Stomach (tissue), 4 donors: ENCODE measurements around the gene ADGRG1.

ENCODE experiments used
- POLR2A ChIP-seq, 4 donors: fragments of 450-650 bp; IDR thresholded peaks; one replicate each; pipeline ENCODE4 v1.6.1; 2016; ENCODE audit warnings: antibody characterized with exemption in 4 of 4, control low read depth in 2 of 4, mild to moderate bottlenecking in 1 of 4, moderate library complexity in 1 of 4
- POLR2AphosphoS5 ChIP-seq, 3 donors: sonication (generic); formaldehyde crosslinking; IDR thresholded peaks; one replicate each; pipeline ENCODE4 v1.6.1; 2016; ENCODE audit warnings: antibody characterized with exemption in 3 of 3
- TF ChIP-seq, protein P1 (sequence below), 7 experiments: fragments of 450-650 bp in 4 of 7; fragments of 200-600 bp in 3 of 7; sonication (generic) in 3 of 7; IDR thresholded peaks; one replicate each; pipeline ENCODE4 v1.5.1; 2016 to 2019; ENCODE audit warnings: antibody characterized with exemption in 7 of 7, control low read depth in 2 of 7, mild to moderate bottlenecking in 1 of 7

DNA sequence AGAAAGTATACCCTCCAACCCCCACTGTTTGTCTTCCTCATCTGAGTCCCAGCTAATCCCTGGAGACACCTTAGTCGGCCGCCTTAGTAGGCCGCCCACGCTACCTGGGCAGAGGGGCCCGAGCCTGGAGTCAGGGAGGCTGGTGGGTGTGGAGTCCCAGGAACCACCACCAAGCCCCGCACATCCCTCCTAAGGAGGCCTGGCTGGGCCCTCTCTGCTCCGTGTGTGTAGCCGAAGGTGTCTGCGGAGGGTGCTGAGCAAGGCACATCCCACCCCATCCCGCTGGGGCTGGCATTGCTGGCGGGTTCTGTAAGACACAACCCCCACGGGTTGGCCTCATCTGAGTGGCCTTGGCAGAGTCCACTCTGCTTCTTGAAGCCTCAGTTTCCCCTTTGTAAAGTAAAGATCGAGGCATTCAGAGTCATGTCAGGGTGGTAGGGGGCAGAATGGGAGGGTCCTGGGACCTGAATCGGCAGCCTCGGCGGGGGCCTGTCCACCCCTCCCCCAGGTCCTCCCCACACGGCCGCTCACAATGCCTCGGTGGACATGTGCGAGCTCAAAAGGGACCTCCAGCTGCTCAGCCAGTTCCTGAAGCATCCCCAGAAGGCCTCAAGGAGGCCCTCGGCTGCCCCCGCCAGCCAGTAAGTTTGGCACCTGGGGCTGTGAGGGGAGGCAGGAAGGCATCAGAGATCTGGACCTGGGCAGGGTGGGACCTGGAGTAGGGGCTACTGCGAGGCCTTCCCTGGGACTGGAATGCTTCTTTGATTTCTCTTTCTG lies 24.5 kb downstream of the ADGRG1 start:
- TF ChIP-seq POLR2A (IDR thresholded peaks at IDR 0.05): no peak
- TF ChIP-seq, protein P1, sequence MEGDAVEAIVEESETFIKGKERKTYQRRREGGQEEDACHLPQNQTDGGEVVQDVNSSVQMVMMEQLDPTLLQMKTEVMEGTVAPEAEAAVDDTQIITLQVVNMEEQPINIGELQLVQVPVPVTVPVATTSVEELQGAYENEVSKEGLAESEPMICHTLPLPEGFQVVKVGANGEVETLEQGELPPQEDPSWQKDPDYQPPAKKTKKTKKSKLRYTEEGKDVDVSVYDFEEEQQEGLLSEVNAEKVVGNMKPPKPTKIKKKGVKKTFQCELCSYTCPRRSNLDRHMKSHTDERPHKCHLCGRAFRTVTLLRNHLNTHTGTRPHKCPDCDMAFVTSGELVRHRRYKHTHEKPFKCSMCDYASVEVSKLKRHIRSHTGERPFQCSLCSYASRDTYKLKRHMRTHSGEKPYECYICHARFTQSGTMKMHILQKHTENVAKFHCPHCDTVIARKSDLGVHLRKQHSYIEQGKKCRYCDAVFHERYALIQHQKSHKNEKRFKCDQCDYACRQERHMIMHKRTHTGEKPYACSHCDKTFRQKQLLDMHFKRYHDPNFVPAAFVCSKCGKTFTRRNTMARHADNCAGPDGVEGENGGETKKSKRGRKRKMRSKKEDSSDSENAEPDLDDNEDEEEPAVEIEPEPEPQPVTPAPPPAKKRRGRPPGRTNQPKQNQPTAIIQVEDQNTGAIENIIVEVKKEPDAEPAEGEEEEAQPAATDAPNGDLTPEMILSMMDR (IDR thresholded peaks at IDR 0.05): no peak
- TF ChIP-seq POLR2AphosphoS5 (IDR thresholded peaks at IDR 0.05): no peak
